ENCODE data around the gene HDAC9.

Gene HDAC9

DNA sequence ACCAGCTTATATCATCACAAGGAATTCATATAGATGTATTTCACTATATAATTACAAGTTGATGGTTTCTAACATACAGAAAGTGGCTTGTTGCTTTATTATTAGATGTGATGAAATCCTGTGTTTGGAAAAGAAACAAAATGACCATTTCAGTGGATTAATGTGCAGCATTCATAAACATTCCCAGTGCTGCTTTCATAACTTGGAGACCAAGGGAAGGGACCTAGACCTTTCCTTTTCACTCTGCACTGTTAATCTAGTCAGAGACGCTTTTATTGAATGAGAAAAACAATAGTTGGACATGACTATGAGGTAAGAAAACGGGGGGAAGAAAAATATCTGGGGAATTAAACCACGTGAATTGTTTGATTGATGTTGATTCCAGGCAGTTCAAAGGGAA, 160.0 kb downstream of the HDAC9 start:
- no peak for DNase-seq
- H3K79me2 ChIP-seq (ENCODE audit: insufficient read depth, low read length) = no peaks in the 10 kb centered on the region
- ATAC-seq (ENCODE audit: insufficient read depth, low read depth) = no peak
- H3K27ac ChIP-seq (ENCODE audit: low read length) = no peak overlapping the region
- H3K9me3 ChIP-seq (ENCODE audit: insufficient read depth, low read length, severe bottlenecking) = no peaks in the 10 kb centered on the region
- H3K9ac ChIP-seq (ENCODE audit: low read depth, low read length) = no peak overlapping the region
- no peaks in the 10 kb centered on the region for H4K20me1 ChIP-seq (ENCODE audit: insufficient read depth, low read length)
- no peak overlapping the region for H2AFZ ChIP-seq (ENCODE audit: low read depth, low read length)
- H3K36me3 ChIP-seq (ENCODE audit: insufficient read depth, low read length) = no peaks in the 10 kb centered on the region
- TF ChIP-seq EZH2 (IDR thresholded peaks at IDR 0.05; ENCODE audit: borderline replicate concordance, low read depth, low read length, severe bottlenecking) = no peak
- TF ChIP-seq, protein P1, sequence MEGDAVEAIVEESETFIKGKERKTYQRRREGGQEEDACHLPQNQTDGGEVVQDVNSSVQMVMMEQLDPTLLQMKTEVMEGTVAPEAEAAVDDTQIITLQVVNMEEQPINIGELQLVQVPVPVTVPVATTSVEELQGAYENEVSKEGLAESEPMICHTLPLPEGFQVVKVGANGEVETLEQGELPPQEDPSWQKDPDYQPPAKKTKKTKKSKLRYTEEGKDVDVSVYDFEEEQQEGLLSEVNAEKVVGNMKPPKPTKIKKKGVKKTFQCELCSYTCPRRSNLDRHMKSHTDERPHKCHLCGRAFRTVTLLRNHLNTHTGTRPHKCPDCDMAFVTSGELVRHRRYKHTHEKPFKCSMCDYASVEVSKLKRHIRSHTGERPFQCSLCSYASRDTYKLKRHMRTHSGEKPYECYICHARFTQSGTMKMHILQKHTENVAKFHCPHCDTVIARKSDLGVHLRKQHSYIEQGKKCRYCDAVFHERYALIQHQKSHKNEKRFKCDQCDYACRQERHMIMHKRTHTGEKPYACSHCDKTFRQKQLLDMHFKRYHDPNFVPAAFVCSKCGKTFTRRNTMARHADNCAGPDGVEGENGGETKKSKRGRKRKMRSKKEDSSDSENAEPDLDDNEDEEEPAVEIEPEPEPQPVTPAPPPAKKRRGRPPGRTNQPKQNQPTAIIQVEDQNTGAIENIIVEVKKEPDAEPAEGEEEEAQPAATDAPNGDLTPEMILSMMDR (IDR thresholded peaks at IDR 0.05; ENCODE audit: borderline replicate concordance, extremely low read depth, low read length, poor library complexity, severe bottlenecking) = no peak
- H3K4me2 ChIP-seq (ENCODE audit: insufficient read depth, low read length) = no peak overlapping the region
- H3K27me3 ChIP-seq (ENCODE audit: insufficient read depth, low read length, poor library complexity) = no peaks in the 10 kb centered on the region
- no peak overlapping the region for H3K4me3 ChIP-seq (ENCODE audit: low read depth in 1 of 2, low read length in 2 of 2)
- no peaks in the 10 kb centered on the region for H3K4me1 ChIP-seq (ENCODE audit: insufficient read depth, low read length)

DNA sequence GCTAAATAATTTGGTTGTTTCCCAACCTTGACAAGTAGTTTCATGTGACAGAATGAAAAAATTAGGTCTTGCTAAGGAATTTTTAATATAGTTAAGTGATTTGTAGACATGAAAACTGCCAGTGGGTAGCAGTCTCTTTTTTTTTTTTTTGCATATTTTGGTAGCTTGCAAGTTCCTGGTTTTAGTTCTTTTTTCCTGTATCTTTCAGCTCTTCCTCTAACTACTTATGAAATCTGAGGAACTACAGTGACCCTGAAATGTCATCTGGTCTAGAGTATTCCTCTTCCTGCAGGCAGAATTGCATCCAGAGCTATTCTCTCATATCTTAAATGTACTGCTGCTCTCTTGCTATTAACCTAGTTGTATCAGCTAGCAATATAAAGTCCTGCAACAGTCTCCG, 160.4 kb downstream of the HDAC9 start:
- H3K4me3 ChIP-seq (ENCODE audit: low read depth in 1 of 2, low read length in 2 of 2) = no peak overlapping the region
- no peaks in the 10 kb centered on the region for H3K9me3 ChIP-seq (ENCODE audit: insufficient read depth, low read length, severe bottlenecking)
- no peaks in the 10 kb centered on the region for H3K36me3 ChIP-seq (ENCODE audit: insufficient read depth, low read length)
- no peak overlapping the region for H2AFZ ChIP-seq (ENCODE audit: low read depth, low read length)
- TF ChIP-seq, protein P1 (IDR thresholded peaks at IDR 0.05; ENCODE audit: borderline replicate concordance, extremely low read depth, low read length, poor library complexity, severe bottlenecking) = no peak
- TF ChIP-seq EZH2 (IDR thresholded peaks at IDR 0.05; ENCODE audit: borderline replicate concordance, low read depth, low read length, severe bottlenecking) = no peak
- DNase-seq = no peak
- no peaks in the 10 kb centered on the region for H3K27me3 ChIP-seq (ENCODE audit: insufficient read depth, low read length, poor library complexity)
- no peaks in the 10 kb centered on the region for H3K4me1 ChIP-seq (ENCODE audit: insufficient read depth, low read length)
- H3K79me2 ChIP-seq (ENCODE audit: insufficient read depth, low read length) = no peaks in the 10 kb centered on the region
- ATAC-seq (ENCODE audit: insufficient read depth, low read depth) = no peak
- H4K20me1 ChIP-seq (ENCODE audit: insufficient read depth, low read length) = no peaks in the 10 kb centered on the region
- no peak overlapping the region for H3K4me2 ChIP-seq (ENCODE audit: insufficient read depth, low read length)
- H3K27ac ChIP-seq (ENCODE audit: low read length) = no peak overlapping the region
- no peak overlapping the region for H3K9ac ChIP-seq (ENCODE audit: low read depth, low read length)

DNA sequence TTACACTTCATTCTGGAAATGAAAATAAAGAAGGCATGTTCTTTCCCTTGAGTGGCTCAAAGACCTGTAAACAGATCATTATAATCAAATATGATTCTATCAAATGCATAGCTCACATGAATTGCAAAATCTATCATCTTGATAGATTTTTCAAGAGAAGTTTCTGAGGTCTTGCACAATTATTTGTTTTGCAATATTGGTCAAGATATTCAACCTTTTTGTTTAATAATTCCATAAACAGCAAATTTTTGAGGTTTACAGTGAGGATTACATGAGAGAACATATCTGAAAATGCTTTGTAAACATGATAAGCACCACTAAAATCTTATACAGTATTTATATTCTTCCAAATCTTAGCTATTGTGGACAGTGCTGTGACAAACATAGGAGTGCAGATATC, 160.8 kb downstream of the HDAC9 start:
- H2AFZ ChIP-seq (ENCODE audit: low read depth, low read length) = no peak overlapping the region
- no peaks in the 10 kb centered on the region for H3K79me2 ChIP-seq (ENCODE audit: insufficient read depth, low read length)
- ATAC-seq (ENCODE audit: insufficient read depth, low read depth) (no peak), DNase-seq (no peak)
- no peaks in the 10 kb centered on the region for H4K20me1 ChIP-seq (ENCODE audit: insufficient read depth, low read length)
- H3K27me3 ChIP-seq (ENCODE audit: insufficient read depth, low read length, poor library complexity) = no peaks in the 10 kb centered on the region
- no peak overlapping the region for H3K4me3 ChIP-seq (ENCODE audit: low read depth in 1 of 2, low read length in 2 of 2)
- H3K4me1 ChIP-seq (ENCODE audit: insufficient read depth, low read length) = no peaks in the 10 kb centered on the region
- TF ChIP-seq, protein P1 (IDR thresholded peaks at IDR 0.05; ENCODE audit: borderline replicate concordance, extremely low read depth, low read length, poor library complexity, severe bottlenecking) = no peak
- TF ChIP-seq EZH2 (IDR thresholded peaks at IDR 0.05; ENCODE audit: borderline replicate concordance, low read depth, low read length, severe bottlenecking) = no peak
- H3K27ac ChIP-seq (ENCODE audit: low read length) = no peak overlapping the region
- no peak overlapping the region for H3K9ac ChIP-seq (ENCODE audit: low read depth, low read length)
- no peaks in the 10 kb centered on the region for H3K36me3 ChIP-seq (ENCODE audit: insufficient read depth, low read length)
- H3K4me2 ChIP-seq (ENCODE audit: insufficient read depth, low read length) = no peak overlapping the region
- H3K9me3 ChIP-seq (ENCODE audit: insufficient read depth, low read length, severe bottlenecking) = no peaks in the 10 kb centered on the region

DNA sequence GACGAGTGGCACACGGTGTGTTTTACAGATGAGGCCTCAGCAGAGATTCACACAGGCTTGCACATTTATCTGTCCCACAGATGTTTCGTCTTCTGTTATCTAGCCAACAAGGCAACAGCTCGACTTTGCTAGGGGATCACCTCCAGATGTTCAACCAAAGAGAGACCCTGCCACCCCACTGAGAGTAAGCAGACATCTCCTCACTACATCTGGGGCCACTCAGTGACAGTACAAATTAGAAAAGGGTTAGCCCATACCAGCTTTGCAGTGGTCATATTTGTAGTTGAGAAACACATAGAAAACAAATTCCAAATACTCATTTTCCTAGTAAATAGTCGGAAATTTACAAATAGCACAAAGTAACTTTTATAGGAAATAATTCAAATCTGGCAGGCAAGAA, 164.2 kb downstream of the HDAC9 start:
- Histone ChIP-seq H3K9me3 (ENCODE audit: insufficient read depth, low read length, severe bottlenecking) (no peaks in the 10 kb centered on the region), H3K4me2 (ENCODE audit: insufficient read depth, low read length) (no peak overlapping the region)
- no peak for ATAC-seq (ENCODE audit: insufficient read depth, low read depth)

More for the DNA sequence above, 164.2 kb downstream of the HDAC9 start:
- no peak overlapping the region for H3K4me3 ChIP-seq (ENCODE audit: low read depth in 1 of 2, low read length in 2 of 2)
- no peaks in the 10 kb centered on the region for H3K4me1 ChIP-seq (ENCODE audit: insufficient read depth, low read length)
- no peak overlapping the region for H2AFZ ChIP-seq (ENCODE audit: low read depth, low read length)
- no peak overlapping the region for H3K27ac ChIP-seq (ENCODE audit: low read length)
- H4K20me1 ChIP-seq (ENCODE audit: insufficient read depth, low read length) = no peaks in the 10 kb centered on the region
- no peak for DNase-seq
- H3K36me3 ChIP-seq (ENCODE audit: insufficient read depth, low read length) = no peaks in the 10 kb centered on the region
- H3K79me2 ChIP-seq (ENCODE audit: insufficient read depth, low read length) = no peaks in the 10 kb centered on the region
- no peaks in the 10 kb centered on the region for H3K27me3 ChIP-seq (ENCODE audit: insufficient read depth, low read length, poor library complexity)
- H3K9ac ChIP-seq (ENCODE audit: low read depth, low read length) = no peak overlapping the region
- no peak for TF ChIP-seq EZH2 (IDR thresholded peaks at IDR 0.05; ENCODE audit: borderline replicate concordance, low read depth, low read length, severe bottlenecking)
- TF ChIP-seq, protein P1 (IDR thresholded peaks at IDR 0.05; ENCODE audit: borderline replicate concordance, extremely low read depth, low read length, poor library complexity, severe bottlenecking) = no peak

All from DND-41 (cell line).